GM12874 (cell line): Measurements from ENCODE around the gene IFNGR2.

Experiments
- TF ChIP-seq, protein P1 (sequence below): IDR thresholded peaks from 2 replicates; pipeline ENCODE4 v1.5.1; 2011; ENCODE audit warnings: low read depth, mild to moderate bottlenecking, control low read depth, low read length, moderate library complexity; ENCODE audit not compliant: insufficient read depth

The IFNGR2 gene

DNA sequence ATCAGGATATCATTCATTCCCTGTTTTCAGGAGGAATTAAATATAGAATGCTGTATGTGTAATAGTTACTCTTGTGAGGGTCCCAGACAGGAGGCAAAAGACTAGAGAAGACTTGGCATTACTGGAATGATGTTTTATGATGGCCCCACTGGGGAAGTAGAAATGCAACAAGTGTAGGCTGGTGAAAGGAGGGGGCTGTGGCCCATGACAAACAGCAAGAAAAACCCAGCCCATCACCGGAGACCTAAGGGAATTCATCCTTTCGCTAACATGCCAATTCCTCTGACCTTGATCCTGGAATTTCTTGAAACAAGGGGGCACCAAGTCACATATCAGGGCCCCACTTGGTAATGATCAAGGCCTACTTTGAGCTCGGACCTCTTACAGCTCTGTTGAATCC lies 5.5 kb upstream of the IFNGR2 start:
- TF ChIP-seq, protein P1, sequence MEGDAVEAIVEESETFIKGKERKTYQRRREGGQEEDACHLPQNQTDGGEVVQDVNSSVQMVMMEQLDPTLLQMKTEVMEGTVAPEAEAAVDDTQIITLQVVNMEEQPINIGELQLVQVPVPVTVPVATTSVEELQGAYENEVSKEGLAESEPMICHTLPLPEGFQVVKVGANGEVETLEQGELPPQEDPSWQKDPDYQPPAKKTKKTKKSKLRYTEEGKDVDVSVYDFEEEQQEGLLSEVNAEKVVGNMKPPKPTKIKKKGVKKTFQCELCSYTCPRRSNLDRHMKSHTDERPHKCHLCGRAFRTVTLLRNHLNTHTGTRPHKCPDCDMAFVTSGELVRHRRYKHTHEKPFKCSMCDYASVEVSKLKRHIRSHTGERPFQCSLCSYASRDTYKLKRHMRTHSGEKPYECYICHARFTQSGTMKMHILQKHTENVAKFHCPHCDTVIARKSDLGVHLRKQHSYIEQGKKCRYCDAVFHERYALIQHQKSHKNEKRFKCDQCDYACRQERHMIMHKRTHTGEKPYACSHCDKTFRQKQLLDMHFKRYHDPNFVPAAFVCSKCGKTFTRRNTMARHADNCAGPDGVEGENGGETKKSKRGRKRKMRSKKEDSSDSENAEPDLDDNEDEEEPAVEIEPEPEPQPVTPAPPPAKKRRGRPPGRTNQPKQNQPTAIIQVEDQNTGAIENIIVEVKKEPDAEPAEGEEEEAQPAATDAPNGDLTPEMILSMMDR: no peak

DNA sequence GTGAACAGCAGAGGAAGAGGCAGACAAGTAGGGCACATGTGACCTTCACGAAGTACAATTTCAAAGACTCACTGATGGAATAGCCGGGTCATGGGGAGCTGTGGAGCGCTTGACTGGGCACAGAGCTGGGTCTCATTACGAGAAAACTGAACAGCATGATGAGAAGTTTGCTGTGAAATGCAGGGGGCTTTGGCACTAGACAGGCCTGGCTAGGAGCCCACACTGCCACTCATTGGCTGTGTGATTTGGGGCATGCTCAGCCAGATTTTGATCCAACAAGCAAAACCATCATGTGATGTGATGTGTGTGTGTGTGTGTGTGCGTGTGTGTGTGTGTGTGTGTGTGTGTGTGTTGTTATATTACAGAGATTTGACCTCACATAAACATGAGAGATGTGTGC lies 4.9 kb upstream of the IFNGR2 start:
- TF ChIP-seq, protein P1: no peak

DNA sequence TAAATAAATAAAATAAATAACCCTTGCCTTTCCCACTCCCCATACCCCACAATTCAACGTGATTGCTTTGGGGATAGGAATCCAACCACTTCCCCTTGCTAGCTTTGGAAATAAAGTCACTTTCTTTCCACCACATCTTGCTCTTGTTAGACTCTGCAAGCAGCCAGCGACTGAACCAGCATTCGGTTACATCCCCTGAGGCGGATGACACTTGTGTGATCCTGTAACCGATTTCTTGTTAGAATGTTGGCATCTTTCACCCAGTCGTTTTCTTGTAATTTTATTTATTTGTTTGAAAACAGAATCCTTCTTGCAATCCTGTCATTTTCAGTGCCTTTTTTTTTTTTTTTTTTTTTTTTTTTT lies 1.6 kb upstream of the IFNGR2 start:
- TF ChIP-seq, protein P1: no peak

DNA sequence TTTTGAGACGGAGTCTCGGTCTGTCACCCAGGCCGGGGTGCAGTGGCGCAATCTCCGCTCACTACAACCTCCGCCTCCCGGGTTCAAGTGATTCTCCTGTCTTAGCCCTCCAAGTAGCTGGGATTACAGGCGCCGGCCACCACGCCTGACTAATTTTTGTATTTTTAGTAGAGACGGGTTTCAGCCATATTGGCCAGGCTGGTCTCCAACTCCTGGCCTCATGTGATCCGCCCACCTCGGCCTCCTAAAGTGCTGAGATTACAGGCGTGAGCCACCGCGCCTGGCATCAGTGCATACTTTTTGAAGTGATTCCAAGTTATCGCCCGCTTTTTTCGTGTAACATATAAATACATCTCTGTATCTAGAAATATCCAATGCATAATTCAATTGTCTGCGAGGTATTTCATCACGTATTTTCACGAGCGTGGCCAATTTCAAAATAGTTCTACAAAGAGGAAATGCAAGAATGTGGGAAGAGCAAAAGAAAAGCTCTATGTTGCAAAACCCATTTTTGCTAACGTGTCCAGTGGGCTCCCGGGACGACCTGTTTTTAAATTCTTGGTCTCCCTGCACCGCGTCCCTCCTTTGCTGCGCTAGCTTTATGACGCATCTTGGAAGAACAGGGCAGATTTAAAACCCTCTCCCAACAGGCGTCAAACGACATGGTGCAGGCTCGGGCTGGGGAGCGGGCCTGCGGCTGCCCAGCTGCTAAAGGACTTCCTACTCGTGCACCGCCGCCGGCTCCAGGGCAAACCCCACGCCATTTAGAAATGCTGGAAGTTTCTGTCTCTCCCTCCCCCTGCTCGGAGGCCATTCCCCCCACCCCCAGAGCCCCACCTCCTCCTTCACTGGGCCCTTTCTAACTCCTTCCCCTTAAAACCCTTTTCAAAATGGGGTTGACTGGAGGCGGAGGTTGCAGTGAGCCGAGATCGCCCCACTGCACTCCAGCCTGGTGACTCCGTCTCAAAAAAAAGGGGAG lies 923 bp upstream of the IFNGR2 start:
- TF ChIP-seq, protein P1: no peak

DNA sequence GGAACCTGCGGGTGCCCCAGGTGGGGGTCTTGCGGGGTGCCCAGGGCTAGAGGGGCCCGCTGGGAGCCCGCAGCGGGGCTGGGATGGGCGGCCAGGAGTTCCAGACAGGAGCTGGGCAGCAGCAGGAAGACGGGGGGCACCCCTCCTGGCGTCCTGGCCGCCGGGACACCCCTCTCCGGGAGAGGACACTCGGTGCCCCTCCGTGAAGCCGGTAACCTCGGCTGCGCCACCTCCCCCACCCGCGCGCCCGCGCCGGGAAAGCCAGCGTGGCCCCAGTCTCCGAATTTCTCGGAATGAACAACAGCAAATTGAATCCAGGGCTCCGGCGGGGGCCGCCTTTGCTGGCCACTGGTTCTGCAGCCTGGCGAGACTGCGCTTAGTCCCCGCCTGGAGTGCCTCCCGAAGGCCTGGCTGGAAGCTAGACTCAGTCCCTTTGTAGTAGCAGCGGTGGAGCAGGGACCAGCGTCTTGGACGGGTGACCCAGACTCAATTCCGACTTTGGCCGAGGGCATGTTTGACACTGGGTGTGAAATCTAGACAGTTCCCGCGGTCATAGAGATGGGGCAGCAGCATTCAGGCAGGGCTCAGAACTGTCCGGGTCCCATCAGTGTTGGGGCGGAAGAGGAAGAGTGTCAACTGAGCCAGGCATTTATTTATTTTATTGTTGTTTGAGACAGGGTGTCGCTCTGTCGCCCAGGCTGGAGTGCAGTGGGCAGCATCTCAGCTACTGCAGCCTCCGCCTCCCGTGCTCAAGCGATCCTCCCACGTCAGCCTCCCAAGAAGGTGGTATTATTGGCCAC lies 773 bp downstream of the IFNGR2 start:
- TF ChIP-seq, protein P1: no peak

DNA sequence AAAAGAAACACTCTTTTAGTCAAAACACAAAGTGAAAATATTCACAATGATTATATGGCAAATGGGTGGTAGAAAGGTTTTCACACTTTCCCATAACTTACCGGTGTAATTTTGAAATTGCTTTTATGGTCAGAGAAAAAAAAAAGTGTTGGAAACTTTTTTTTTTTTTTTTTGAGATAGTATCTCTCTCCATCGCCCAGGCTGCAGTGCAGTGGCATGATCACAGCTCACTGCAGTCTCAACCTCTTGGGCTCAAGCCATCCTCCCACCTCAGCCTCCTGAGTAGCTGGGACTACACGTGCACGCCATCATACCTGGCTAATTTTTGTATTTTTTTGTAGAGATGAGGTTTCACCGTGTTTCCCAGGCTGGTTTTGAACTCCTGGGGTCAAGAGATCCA lies 3.3 kb downstream of the IFNGR2 start:
- TF ChIP-seq, protein P1: no peak

DNA sequence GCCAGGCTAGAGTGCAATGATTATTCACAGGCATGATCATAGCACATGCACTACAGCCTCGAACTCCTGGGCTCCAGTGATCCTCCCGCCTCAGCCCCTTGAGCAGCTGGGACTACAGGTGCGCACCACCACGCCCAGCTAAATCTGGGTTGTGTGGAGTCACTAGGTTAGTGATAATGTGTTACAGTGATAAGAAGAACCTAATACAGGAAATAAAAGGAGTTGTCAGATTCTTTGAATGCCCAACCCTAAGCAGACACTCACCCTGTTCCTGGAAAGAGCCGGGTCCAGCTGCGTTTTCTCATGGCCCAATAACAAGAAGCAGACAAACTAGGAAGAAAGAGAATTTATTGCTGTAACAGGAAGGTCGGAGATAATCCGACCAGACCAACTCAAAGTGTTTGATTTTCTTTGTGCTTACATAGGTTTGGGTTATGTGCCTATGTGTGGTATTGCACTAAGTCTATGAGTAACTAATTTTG lies 8.8 kb downstream of the IFNGR2 start:
- TF ChIP-seq, protein P1: no peak
